ENCODE results near the gene RNF138.

- TF ChIP-seq CTCF (IDR thresholded peaks at IDR 0.05) (peak; percentile 79 to 89 (median 83)), POLR2A (IDR thresholded peaks at IDR 0.05) (no peak)
Observed at GRCh38 chr18:32158108-32158624, 66.5 kb downstream of the RNF138 start.
